Activated naive CD8-positive, alpha-beta T cell treated with anti-CD3 and anti-CD28 coated beads for 36 hours (primary cell): ENCODE results near the gene SH3GLB2. TPM values are rescaled to one million over a fixed set of nuclear protein-coding genes. Genes with fewer than 3 reads are reported as not detected.
"Not testable (repeated sequence)": the region's sequence is repeated elsewhere in the genome, so short reads cannot be mapped to it uniquely, and the experiment has no call there.

ENCODE experiments used
- DNase-seq: peaks from one replicate; pipeline ENCODE4 v3.0.0; 2021
- H3K27ac Mint-ChIP-seq: one replicate; pipeline ENCODE4 v1.8.0; 2022; ENCODE audit warnings: mild to moderate bottlenecking, moderate library complexity, mixed read lengths
- H3K27me3 Mint-ChIP-seq: one replicate; pipeline ENCODE4 v1.8.0; 2022; ENCODE audit warnings: mild to moderate bottlenecking, mixed read lengths
- H3K36me3 Mint-ChIP-seq: one replicate; pipeline ENCODE4 v1.8.0; 2021; ENCODE audit warnings: mild to moderate bottlenecking, mixed read lengths
- H3K4me1 Mint-ChIP-seq: one replicate; pipeline ENCODE4 v1.8.0; 2021; ENCODE audit warnings: mixed read lengths
- H3K4me3 Mint-ChIP-seq: one replicate; pipeline ENCODE4 v1.8.0; 2022; ENCODE audit warnings: mild to moderate bottlenecking, moderate library complexity, mixed read lengths
- H3K9me3 Mint-ChIP-seq: one replicate; pipeline ENCODE4 v1.8.0; 2022; ENCODE audit warnings: mixed read lengths
- total RNA-seq, 2 experiments: library from RNA; stranded (reverse); gene quantifications; one replicate each; pipeline ENCODE4 v1.2.3, GENCODE V29; 2021

The SH3GLB2 gene
- total RNA-seq, 2 experiments from 2014 or later: 42.9 to 46.3 TPM

- H3K4me1 Mint-ChIP-seq: no peaks in the 10 kb centered on the region
- no peaks in the 10 kb centered on the region for H3K36me3 Mint-ChIP-seq
- H3K27ac Mint-ChIP-seq: no peak overlapping the region
These were observed 15.2 kb downstream of the SH3GLB2 start for GRCh38 chr9:129012893-129013448.

GRCh38 chr9:129012343-129012742 is 15.8 kb downstream of the SH3GLB2 start:
- H3K4me1 Mint-ChIP-seq: no peaks in the 10 kb centered on the region
- no peak overlapping the region for H3K4me3 Mint-ChIP-seq
- no peaks in the 10 kb centered on the region for H3K9me3 Mint-ChIP-seq
- peaks cover 5% of the 10 kb centered on the region for H3K36me3 Mint-ChIP-seq
- DNase-seq: no peak
- H3K27me3 Mint-ChIP-seq: no peaks in the 10 kb centered on the region
- H3K27ac Mint-ChIP-seq: no peak overlapping the region

More at GRCh38 chr9:129012893-129013448, 15.2 kb downstream of the SH3GLB2 start:
- H3K9me3 Mint-ChIP-seq: no peaks in the 10 kb centered on the region
- no peaks in the 10 kb centered on the region for H3K27me3 Mint-ChIP-seq
- no peak for DNase-seq
- H3K4me3 Mint-ChIP-seq: no peak overlapping the region

- DNase-seq: no peak
- Mint-ChIP-seq H3K27ac (no peak overlapping the region), H3K9me3 (no peaks in the 10 kb centered on the region), H3K4me1 (no peaks in the 10 kb centered on the region), H3K27me3 (no peaks in the 10 kb centered on the region), H3K4me3 (no peak overlapping the region), H3K36me3 (peaks cover 5% of the 10 kb centered on the region)
These were observed 16.4 kb downstream of the SH3GLB2 start for GRCh38 chr9:129011761-129012181.

- Mint-ChIP-seq H3K9me3 (no peaks in the 10 kb centered on the region), H3K4me1 (no peaks in the 10 kb centered on the region), H3K4me3 (no peak overlapping the region)
These were observed 17.0 kb downstream of the SH3GLB2 start for GRCh38 chr9:129011170-129011569.

DNA sequence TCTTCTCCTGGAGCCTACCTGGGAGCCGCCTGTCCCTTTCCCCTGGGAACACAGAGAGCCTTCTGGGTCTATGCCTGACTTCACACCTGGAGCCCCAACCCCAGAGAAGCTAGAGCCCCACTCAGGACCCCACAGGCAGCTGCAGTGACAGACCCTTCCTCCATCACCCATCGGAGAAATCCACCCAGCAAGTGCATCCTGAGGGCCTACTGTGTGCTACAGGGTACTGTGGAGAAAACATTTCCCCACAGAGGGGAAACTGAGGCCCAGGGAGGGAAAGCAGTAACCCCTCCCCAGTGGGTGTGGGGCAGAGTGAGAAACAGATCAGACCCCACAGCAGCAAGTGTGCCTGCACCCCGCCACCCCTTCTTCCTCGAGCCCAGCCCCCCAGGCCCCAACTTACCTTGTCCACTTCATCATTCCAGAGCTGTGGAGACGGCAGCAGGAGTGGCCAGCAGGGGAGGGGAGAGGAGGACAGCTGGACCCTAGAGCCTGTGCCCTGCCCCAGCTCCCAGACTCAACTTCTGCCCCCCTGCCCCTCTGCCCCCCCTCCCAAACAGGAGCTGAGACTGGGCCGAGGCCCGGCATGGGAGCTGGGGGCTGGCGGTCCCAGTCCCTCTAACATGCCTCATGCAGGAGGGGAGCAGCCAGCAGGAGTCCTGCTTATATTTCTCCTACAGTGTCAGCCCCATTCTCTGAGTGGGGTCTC is 17.7 kb downstream of the SH3GLB2 start:
- Mint-ChIP-seq H3K27ac (no peak overlapping the region), H3K36me3 (peaks cover 10% of the 10 kb centered on the region), H3K4me1 (no peaks in the 10 kb centered on the region), H3K4me3 (no peak overlapping the region), H3K9me3 (no peaks in the 10 kb centered on the region), H3K27me3 (no peaks in the 10 kb centered on the region)
- no peak for DNase-seq

More at GRCh38 chr9:129011170-129011569, 17.0 kb downstream of the SH3GLB2 start:
- no peak overlapping the region for H3K27ac Mint-ChIP-seq
- H3K27me3 Mint-ChIP-seq: no peaks in the 10 kb centered on the region
- DNase-seq: no peak
- peaks cover 7% of the 10 kb centered on the region for H3K36me3 Mint-ChIP-seq

DNA sequence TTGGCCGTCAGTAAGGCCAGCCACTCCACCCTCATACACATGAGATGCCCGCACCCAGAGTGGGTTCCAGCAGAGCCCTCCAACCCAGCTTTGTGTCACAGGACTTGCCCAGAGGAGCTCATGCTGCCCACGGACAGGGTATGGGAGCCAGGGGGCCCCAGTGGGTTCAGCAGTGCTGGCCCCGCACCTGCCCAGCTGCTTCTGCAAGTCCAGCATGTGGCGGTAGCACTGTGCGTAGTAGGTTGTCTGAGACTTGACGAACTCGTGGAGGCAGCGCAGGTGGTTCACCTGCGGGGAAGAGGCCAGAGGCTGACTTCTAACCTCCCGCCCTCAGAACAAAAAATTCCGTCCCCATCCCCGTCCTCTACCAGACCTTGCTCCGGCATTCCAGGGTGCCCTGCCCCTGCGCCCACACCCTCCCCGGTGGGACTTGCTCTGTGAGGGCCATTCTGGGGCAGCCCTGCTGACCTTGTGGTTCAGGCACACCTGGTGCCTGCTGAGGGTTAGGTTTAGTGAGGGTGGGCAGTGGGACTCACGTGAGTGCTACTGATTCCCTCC is 18.5 kb downstream of the SH3GLB2 start:
- Mint-ChIP-seq H3K4me1 (no peaks in the 10 kb centered on the region), H3K36me3 (peaks cover 10% of the 10 kb centered on the region), H3K27me3 (no peaks in the 10 kb centered on the region), H3K4me3 (no peak overlapping the region), H3K27ac (no peak overlapping the region), H3K9me3 (no peaks in the 10 kb centered on the region)
- DNase-seq: no peak

DNA sequence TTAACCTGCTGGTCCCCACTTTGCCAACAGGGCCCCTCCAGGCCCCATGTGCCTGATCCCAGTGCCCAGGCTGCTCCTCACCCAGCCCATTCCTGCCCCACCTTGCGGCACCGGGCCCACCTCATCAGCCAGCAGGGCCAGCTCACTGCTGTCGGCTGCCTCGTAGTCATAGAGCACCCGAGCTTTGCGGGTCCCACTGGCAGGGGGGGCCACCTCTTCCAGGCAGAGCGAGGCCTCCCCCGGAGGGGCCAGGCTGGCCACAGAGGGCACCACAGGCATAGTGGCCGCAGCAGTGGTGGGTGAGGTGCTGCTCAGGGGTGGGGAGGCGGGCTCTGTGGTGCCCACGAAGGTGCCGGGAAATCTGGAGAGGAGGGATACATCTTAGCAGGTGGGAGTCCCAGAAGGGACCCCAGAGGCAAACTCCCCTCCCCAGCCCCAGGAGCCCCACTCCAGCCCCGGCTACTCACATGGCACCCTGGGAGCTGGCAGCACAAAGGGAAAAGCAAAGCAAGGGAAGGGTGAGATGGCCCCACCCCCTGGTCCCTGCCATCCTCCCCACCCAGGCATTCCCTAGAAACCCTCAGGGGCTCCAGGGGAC is 19.0 kb downstream of the SH3GLB2 start:
- Mint-ChIP-seq H3K4me3 (no peak overlapping the region), H3K27me3 (no peaks in the 10 kb centered on the region), H3K9me3 (no peaks in the 10 kb centered on the region), H3K36me3 (peaks cover 10% of the 10 kb centered on the region), H3K27ac (no peak overlapping the region), H3K4me1 (no peaks in the 10 kb centered on the region)
- no peak for DNase-seq

DNA sequence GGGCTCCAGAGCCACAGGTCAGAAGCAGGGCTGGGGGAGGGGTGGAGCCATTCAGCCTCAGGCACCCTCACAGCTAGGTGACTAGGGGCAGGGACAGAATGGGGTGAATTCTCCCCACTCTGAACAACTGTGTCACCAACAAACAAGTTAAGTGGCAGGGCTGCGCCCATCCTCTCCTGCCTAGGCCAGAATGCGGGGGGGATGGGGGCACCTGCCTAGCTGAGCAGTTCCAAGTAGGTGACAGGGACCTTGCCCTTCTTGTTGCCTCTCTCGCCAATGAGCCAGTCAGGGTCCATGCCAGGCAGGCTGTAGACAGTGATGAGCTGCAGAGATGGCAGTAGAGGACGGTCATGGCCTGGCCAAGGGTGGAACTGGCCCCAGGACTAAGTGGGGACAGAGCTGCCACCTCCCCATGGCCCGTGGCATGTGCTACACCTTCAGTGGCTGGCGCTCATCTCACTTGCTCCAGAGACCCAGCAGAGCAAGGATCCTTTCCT is 19.6 kb downstream of the SH3GLB2 start:
- H3K27me3 Mint-ChIP-seq: no peaks in the 10 kb centered on the region
- H3K9me3 Mint-ChIP-seq: no peaks in the 10 kb centered on the region
- no peaks in the 10 kb centered on the region for H3K4me1 Mint-ChIP-seq
- peaks cover 10% of the 10 kb centered on the region for H3K36me3 Mint-ChIP-seq
- H3K27ac Mint-ChIP-seq: no peak overlapping the region
- DNase-seq: no peak
- no peak overlapping the region for H3K4me3 Mint-ChIP-seq

DNA sequence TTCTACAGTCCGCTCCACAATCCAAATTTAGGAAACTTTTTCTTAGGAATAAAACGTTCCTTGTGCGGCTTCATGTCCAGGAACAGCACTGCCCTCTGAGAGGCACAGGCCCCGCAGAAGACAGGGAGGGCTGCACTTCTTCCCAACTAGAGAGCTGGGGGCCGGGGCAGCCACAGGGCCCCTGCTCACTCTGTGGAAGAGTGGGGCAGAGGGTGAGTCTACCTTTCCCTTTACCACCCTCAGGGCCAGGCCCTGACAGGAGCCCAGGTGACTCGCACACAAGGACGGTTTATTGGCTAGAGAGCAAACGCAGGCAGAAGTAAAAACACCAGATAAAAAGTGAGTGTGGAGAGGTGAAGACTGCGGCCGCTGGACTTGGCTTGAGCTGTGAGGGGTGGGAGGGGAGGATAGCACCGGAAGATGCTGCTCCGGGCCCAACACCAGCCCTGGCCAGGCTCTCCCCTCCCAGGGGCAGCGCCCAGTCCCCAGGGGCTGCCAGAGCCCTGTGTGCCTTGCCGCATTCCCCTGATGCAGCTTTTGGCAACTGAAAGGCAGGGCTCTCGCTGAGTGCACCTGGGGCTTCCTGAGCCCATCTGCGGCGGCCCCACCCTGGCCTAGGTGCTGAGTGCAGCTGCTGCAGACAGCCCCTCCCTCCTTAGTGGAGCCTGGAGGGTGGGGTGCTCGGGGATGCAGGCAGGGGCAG is 20.2 kb downstream of the SH3GLB2 start:
- no peak overlapping the region for H3K4me3 Mint-ChIP-seq
- no peaks in the 10 kb centered on the region for H3K4me1 Mint-ChIP-seq
- H3K36me3 Mint-ChIP-seq: peaks cover 10% of the 10 kb centered on the region
- no peak for DNase-seq
- H3K27ac Mint-ChIP-seq: no peak overlapping the region
- no peaks in the 10 kb centered on the region for H3K27me3 Mint-ChIP-seq
- H3K9me3 Mint-ChIP-seq: no peaks in the 10 kb centered on the region

DNA sequence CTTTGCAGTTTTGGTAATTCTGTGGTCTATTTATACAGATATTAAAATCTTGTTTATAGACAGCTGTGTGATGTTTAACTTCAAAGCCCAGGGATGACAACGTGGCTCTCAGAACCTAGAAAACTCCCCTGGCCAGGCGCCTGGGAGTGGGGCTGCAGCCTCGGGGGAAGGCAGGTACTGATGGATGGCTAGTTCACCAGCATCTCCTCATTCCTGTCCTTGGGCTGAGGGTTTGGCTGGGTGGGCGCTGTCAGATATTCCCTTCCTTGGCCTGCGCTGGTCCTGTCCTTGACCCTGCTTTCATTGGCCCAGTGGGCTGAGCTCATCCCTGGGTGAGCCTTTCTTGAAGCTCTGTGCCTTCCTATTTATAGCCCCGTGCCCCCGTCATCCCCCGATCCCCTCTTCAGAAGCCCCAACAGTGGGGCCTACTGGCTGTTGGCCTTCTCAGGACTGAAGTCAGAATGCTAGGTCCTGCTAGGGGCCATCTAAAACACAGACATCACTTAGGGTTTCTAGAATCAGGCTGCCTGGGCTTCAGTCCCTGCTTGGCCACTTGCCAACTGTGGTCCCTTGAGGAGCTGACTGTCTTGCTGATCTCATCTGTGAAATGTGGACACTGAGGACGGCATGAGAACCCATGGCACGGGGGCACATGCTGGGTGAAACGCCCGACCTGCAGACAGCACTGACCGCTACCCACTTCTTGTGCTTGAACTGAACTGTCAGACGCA is 20.9 kb downstream of the SH3GLB2 start:
- DNase-seq: no peak
- H3K4me1 Mint-ChIP-seq: no peaks in the 10 kb centered on the region
- no peak overlapping the region for H3K4me3 Mint-ChIP-seq
- no peaks in the 10 kb centered on the region for H3K27me3 Mint-ChIP-seq
- H3K9me3 Mint-ChIP-seq: no peaks in the 10 kb centered on the region
- peaks cover 10% of the 10 kb centered on the region for H3K36me3 Mint-ChIP-seq
- no peak overlapping the region for H3K27ac Mint-ChIP-seq

DNA sequence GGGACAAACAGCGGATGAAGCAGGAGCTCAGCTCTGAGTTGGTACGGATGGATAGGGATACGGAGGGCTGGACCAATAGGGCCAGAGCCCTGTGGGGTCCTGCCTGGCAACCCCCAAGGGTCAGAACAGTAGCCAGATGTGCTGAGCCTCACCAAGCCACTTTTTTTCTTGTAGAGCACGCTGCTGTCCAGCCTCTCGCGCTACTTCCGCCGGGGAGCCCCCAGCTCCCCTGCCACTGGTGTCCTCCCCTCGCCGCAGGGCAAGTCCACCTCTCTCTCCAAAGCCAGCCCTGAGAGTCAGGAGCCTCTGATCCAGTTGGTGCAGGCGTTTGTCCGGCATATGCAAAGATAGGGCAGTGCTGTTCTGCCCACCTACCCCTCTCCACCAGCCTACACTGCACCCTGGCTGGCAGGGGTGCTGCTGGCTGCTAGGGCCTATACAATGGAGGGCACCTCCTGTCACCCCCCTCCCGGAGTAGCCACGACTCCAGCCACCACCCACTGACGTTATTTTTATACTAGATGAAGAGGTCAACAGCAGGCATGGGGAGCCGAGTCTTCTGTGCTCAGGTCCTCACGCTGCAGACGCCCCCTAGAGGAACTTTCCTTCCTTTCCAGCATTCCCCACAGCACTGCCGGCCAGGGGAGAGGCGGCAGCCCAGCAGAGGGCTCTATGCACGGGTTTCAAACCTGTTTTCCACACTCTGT is 21.6 kb downstream of the SH3GLB2 start:
- Mint-ChIP-seq H3K9me3 (no peaks in the 10 kb centered on the region), H3K36me3 (peaks cover 10% of the 10 kb centered on the region), H3K27ac (peak overlapping the region; percentile 64), H3K4me3 (no peak overlapping the region), H3K27me3 (no peaks in the 10 kb centered on the region), H3K4me1 (no peaks in the 10 kb centered on the region)
- peak; percentile 52 for DNase-seq

DNA sequence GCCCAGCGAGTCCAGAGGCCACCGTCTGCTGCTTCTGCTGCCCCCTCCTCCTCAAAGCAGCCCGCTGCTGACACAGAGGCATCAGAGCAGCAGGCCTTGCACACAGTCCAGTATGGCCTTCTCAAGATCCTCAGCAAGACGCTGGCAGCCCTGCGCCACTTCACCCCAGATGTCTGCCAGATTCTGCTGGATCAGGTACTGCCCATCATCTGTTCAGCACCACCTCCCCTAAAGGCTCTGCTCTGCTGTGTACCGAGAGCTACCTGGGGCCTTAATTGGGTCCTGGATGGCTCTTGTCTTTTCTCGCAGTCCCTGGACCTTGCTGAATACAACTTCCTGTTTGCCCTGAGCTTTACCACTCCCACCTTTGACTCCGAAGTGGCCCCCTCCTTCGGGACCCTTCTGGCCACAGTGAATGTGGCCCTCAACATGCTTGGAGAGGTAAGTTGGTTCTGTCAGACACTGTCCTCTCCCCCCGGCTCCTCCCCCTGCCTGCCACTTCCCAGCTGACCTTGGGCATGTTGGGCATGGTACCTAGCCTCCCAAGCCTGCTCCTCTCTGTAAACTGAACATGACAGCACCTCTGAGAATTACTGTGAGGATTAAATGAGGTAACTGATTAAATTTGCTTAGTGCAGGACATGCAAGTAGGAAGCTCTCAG is 22.7 kb downstream of the SH3GLB2 start:
- no peaks in the 10 kb centered on the region for H3K9me3 Mint-ChIP-seq
- H3K27me3 Mint-ChIP-seq: no peaks in the 10 kb centered on the region
- H3K27ac Mint-ChIP-seq: peak overlapping the region; percentile 63
- H3K4me1 Mint-ChIP-seq: no peaks in the 10 kb centered on the region
- no peak overlapping the region for H3K4me3 Mint-ChIP-seq
- peaks cover 13% of the 10 kb centered on the region for H3K36me3 Mint-ChIP-seq
- DNase-seq: no peak

- not testable (repeated sequence) for H3K27me3 Mint-ChIP-seq, H3K9me3 Mint-ChIP-seq, H3K4me1 Mint-ChIP-seq, H3K27ac Mint-ChIP-seq, DNase-seq, H3K4me3 Mint-ChIP-seq
- H3K36me3 Mint-ChIP-seq: peaks cover 13% of the 10 kb centered on the region
These were observed 24.0 kb downstream of the SH3GLB2 start for GRCh38 chr9:129004173-129004572.
